Breast epithelium (tissue), 3 donors: ENCODE results near the gene OR2A7.
"Not testable (repeated sequence)": the region's sequence is repeated elsewhere in the genome, so short reads cannot be mapped to it uniquely, and the experiment has no call there.

Source experiments
- CTCF ChIP-seq, 3 donors: fragments of 450-650 bp; IDR thresholded peaks; one replicate each; pipeline ENCODE4 v1.5.1; 2016 to 2017; ENCODE audit warnings: antibody characterized with exemption in 3 of 3, mild to moderate bottlenecking in 3 of 3, moderate library complexity in 3 of 3
- POLR2A ChIP-seq: fragments of 450-650 bp; IDR thresholded peaks from one replicate; pipeline ENCODE4 v1.6.1; 2016; ENCODE audit warnings: antibody characterized with exemption, mild to moderate bottlenecking, moderate library complexity
- POLR2AphosphoS5 ChIP-seq, 3 donors: sonication (generic); formaldehyde crosslinking; IDR thresholded peaks; one replicate each; pipeline ENCODE4 v1.6.1; 2017; ENCODE audit warnings: antibody characterized with exemption in 3 of 3

GRCh38 chr7:144262128-144262527, 2.5 kb downstream of the OR2A7 start:
- TF ChIP-seq CTCF (IDR thresholded peaks at IDR 0.05); POLR2A; POLR2AphosphoS5 (IDR thresholded peaks at IDR 0.05): not testable (repeated sequence)
